GM18907 (cell line): ENCODE data around the gene C11orf68.

Experiments
- ATAC-seq: cut with Tn5 transposase; IDR thresholded peaks from one replicate; pipeline ENCODE4 v1.9.1; 2021; ENCODE audit warnings: mild to moderate bottlenecking, moderate library complexity; ENCODE audit not compliant: unreplicated experiment

The C11orf68 gene

DNA sequence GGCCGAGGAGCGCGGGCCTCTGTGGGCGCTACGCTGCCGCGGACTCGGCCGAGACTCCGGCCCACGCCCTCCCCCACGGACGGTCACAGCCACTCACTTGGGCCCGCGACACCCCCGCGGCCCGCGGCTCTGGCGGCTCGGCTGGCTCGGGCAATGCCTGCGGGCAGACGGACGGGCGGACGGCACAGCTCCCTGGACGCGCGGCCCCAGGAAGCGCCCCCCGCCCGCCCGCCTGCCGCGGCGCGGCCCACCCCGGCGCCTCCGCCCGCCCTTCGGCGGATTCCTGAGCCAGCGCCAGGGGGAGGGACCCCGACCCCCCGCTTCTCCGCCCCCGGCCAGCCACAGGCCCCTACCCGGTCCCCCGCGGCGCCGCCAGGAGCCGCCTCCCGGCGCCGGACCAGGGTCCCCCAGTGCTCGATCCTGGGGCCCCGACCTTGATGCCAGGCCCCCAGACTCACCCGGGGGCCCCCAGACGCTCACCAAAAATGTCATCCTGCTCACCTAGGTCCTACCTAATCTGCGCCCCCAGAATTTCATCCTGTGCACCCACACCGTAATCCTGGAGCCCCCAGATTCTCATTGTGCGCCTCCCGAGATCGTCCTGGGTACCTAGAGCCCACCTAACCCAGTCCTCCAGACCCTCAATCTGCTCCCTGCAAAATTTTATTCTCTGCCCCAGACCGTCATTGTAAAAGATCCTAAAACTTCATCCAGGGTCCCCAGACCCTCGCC lies 46.1 kb downstream of the C11orf68 start, which contains the start of gene EFEMP2:
TSS of gene EFEMP2 (minus strand) at position 215 of the 732 bp plus-strand sequence. CDS start 446 bp downstream, outside the sequence.
- ATAC-seq = no peak

DNA sequence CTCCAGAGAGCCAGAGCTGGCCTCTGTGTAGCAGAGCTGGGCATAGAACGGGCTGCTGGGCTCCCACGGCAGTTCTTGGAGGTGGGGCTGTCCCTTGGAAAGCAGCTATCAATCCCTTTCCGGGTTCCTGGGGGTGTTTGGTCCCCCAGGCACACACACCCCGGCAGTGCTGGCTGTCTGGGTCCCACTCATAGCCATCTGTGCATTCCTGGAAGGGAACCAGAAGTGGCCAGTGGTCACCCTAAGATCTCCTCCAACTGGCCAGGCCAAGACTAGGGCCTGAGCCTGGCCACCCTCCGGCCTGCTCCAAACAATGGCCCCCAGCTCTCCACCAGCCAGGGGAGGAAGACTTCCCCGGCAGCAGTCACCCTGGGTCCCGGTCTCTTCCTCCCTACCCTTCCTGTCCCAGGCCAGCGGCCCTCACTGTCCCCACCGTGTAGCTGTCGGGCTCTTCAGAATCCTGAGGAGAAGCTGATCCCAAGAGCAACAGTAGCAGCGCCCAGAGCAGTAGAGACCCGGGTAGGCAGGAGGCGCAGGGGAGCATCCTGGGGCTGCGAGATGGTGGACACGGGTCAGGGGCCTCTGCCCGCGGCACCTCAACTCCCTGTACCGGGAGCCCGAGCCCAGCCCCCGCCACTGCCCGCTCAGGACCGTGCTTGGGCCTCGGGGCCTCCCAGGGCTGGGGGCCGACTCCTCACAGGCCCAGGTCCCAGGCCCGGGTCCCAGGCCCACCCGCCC lies 46.9 kb downstream of the C11orf68 start:
- ATAC-seq = no peak

DNA sequence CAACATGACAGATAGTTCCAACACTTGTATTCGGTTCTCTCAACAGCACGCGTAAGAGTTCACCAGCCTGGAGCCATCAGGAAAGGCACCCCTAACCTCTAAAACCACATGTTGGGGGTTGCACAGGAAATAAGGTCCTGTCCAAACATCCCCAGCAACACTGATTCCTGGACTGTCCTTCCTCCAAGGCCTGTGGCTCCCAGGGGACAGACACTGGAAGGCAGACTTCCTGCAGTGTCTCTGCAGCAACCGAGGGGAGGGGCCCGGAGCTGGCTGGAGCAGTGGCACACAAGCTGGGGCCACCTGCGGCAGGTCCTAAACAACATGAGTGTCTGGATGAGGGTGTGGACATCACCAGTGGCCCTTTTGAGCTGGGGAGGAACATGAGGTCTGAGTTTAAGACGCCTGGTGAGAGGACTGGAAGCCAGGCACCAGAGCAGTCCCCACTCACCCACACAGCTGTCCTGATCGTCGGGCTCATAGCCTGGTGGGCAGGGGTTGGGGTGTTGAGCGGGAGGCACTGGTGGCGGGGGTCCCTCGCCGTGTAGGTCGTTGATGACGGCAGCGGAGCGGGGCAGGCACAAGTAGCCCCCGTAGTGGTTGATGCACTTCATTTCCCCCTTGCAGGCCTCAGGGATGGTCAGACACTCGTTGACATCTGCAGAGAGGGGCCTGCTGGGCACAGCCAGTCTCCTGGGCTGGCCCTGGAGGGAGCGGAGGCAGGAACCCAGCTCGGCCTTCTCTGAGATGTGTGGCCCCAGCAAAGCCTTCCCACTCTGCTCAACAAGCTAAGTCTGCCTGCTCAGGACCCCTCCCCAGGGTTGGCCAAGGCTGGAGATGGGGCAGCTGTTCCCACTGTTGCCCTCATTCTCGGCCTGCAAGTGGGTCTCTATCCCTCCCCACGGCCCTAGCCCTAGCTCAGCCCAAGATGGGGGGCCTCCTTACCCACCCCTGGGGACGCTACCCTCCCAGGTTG lies 47.9 kb downstream of the C11orf68 start:
- ATAC-seq = no peak

DNA sequence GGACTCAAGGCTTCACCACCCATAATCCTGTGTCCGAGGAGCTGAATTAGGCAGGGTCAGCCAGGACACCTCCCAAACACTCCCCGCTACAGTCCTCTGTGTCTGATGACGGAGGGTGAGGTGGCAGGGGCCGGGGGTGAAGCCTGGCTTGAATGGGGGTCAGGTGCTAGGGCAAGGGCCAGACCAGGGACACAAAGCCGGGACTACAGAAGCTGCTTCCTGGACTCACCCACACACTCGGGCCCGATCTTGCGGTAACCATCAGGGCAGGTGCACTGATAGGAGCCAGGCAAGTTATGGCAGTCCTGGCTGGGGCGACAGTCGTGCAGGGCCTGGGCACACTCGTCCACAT lies 48.6 kb downstream of the C11orf68 start:
- no peak for ATAC-seq

DNA sequence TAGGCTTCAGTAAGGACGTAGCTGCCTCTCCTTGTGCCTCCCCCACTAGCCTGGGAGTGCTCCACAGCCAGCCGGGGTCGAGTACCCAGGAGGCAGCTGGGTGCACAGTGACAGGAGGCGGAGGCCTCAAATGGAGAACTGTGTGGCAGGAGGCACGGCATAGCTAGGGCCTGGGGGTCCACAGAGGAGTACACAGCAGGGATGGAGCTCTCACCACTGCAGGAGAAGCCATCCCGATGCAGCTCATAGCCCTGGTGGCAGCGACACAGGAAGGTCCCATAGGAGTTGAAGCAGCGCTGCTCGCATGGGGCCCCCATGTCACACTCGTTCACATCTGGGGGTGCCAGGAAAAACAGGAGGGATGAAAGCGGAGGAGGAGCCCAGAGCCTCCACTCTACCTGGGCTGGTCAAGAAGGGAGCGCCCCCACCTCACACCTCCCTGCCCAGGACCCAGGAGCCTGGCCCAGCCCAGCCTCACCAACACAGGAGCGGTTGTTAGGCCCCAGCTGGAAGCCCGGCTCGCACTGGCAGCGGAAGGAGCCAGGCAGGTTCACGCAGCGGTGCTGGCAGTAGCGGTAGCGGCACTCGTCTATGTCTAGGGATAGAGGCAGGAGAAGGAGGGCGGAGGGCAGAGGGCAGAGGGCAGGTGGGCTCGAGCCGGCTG lies 49.1 kb downstream of the C11orf68 start:
- ATAC-seq = no peak

DNA sequence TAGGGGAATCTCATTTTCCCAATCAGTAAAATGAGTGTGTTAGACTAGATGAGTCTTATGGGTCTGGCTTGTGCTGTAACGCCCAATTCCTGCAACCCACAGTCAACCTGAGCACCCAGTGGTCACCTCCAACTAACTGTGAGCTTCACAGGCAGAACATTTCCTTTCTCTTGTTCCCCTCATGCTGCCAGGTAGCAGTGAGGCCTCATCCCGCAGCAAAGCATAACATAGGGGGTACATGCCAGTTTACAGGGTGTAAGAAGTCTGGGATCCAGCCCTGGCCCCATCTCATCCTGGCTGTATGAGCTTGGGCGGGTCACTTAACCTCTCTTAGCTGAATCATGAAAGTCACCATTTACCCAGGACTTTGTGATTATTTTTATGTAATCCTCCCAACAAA lies 50.0 kb downstream of the C11orf68 start:
- ATAC-seq = no peak

DNA sequence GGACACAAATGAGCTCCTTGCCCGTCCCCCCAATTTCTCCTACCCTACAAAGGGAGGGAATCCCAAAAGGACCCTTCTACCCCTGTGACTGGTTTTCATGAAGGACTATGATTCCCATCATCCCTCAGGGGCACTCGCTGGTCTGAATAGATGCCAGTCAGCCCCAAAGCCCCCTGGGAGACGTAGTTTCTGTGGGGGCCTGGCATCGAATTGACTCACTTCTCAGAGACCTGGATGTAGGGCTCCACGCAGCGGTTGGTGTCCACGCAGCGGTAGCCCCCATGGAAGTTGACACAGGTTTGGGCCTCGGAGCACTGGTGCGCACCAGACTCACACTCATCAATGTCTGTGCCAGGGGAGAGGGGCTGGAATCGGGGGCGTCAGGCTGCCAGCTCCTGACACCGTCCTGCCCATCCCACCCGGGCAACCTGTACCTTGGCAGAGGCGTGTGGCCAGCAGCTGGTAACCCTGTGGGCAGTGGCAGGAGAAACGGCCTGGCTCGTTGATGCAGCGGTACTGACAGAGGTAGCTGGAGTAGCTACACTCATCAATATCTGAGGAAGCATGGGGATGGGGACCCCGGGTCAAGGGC lies 50.7 kb downstream of the C11orf68 start:
- ATAC-seq = no peak

DNA sequence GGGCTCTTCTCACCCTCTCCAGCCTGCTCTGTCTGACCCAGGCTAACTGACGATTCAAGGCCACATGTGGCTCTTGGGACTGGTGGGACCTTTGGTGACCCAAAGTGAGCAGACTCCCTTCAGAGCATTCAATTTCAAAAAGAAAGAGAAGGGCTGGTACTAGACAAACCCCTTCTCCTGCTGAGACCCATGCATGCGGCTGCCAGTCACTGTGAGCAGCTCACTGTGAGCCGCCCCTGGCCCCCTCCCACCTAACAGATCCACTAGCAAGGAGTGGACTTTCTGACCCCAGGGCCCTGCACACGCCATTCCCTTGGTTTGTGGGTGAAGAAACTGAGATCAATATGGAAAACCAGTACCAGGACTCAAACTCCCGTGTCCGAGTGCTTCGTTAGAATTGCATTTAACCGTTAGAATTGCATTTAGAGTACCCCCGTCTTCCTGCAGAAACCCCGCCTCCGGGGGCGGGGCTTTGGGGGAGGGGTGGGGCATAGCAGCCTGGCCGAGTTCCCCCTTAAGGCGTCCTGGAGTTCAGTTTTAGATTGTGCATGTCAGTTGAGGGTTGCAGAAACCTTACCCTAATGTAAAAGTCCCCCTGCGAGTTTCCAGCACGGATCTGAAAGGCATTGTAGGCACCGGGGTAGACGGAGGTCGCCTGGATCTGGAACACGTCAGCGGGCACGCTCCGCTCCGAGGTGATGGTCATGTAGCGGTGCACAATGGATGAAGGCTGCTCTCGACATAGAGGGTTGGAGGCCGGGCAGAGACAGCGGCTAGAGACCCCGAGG lies 51.4 kb downstream of the C11orf68 start:
- ATAC-seq = no peak
